Erythroblast (primary cell): ENCODE measurements around the gene SCLY.

Experiments used
- GATA1 ChIP-seq: IDR thresholded peaks from 2 replicates; pipeline ENCODE4 v1.6.1; 2011; ENCODE audit warnings: low read depth, mild to moderate bottlenecking, control low read depth, low read length, moderate library complexity
- POLR2A ChIP-seq: IDR thresholded peaks from 2 replicates; pipeline ENCODE4 v1.6.1; 2011; ENCODE audit warnings: mild to moderate bottlenecking, low read length

DNA sequence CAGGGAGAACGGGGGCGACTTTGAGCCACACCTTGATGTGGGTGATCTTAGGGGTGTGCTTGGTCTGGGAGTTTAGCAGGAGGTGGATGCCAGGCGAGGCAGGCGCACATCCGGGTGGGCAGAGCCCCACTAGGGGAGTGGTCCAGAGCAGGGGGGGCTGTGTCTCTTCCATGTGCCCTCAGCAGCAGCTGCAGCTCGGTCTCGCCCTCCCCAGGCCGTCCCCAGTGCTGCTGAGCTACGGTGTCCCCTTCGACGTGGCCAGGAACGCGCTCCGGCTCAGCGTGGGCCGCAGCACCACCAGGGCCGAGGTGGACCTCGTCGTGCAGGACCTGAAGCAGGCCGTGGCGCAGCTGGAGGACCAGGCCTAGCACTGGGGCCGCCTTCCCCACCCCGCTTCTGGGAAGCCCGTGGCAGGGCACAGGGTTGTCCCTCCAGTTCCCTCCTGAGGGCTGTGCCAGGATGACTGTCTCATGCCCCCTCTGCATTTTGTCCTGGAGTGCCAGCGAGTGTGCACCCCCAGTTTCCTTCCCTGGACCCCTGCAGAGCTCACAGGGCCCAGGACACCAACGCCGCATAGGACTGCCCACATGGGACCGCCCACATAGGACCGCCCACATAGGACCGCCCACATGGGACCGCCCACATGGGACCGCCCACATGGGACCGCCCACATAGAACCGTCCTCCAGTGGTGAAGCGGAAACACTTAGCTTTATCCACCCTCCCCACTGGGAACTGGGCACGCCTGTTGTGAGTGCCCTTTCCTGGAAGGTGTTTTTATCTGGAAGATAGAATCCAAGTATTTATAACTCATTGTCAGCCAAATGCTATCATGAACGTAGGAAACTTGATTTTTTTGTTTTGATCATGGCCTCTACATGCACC lies 37.4 kb downstream of the SCLY start:
- TF ChIP-seq POLR2A (no peak), GATA1 (no peak)
